ENCODE measurements around the gene SLC17A9.
A peak's percentile ranks its signal among the peaks of the same experiment; 100 is the strongest.

The SLC17A9 gene

DNA sequence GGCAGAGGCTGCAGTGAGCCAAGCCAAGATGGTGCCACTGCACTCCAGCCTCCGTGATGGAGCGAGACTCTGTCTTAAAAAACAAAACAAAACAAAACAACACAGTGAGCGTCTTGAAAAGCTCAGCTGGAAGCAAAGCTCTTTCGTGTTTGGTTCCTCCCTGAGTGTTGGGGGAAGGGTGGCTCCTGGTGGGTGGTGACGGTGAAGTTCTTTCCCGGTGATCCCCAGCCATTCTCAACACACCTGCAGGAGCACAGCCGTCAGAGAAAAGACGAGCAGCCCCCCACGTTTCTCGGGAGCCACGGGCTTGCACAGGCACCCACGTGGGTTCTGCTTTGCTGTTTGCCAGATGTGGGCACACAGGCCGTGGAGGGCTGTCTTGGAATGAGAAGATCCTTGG lies 51.0 kb downstream of the SLC17A9 start:
- no peak for DNase-seq (ENCODE audit: low read depth in 2 of 2)

DNA sequence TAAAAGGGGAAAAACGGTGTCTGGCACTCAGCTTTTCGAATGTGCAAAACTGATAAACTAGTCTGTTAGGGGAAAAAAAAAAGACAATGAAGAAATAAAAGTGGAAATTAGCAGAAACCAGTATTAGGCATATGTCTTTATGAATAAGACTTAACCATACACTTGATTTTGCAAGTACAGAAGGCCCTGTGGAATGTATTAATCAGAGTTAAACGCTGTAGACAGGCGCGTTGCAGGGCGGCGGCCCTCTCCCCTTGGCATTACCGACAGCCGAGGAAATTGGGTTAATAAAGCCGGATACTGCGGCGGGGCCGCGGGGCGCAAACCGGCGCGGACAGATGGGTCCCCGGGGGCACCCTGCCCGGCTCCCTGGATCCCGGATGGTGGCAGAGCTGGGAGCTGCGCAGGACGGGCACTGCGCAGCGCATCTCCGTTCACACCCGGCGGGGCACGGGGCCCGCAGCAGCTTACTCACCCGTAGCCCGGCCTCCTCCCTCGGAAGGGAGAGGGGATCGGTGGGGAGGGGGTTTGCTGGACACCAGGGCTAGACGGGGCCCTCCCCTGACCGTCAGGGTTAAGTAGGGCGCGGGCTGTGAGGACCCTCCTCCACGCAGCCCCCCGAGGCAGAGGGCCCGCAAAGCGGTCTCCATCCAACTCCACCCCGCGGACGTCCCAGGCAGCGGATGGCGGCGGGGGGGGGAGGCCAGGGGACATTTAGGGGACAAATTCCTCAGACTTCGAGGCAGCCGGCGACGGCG lies 52.3 kb downstream of the SLC17A9 start:
- no peak for DNase-seq (ENCODE audit: low read depth in 2 of 2)

DNA sequence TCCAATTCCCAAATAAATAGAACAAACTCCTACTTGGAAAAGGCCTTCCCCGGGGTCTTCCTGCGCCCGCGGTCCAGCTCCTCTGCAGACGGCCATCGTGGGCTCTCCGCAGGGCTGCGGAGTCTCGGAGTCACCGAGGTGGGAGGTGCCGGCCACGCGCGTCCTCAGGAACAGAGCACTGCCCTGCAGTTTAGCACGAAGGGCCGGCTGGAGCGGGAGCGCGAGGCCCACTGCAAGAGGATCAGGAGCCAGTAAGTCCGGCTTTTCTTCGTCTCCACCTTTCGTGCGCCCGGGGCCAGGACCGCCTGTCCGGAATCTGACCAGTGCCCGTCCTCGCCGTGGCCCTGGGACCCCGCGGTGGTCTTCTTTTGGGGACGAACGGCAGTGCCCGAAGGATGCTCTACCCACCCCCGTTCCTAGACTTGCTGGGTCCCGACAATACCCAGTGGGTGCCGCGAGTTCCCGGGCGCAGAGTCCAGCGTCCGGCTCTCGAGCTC lies 52.9 kb downstream of the SLC17A9 start:
- DNase-seq (ENCODE audit: low read depth in 2 of 2), result no peak

DNA sequence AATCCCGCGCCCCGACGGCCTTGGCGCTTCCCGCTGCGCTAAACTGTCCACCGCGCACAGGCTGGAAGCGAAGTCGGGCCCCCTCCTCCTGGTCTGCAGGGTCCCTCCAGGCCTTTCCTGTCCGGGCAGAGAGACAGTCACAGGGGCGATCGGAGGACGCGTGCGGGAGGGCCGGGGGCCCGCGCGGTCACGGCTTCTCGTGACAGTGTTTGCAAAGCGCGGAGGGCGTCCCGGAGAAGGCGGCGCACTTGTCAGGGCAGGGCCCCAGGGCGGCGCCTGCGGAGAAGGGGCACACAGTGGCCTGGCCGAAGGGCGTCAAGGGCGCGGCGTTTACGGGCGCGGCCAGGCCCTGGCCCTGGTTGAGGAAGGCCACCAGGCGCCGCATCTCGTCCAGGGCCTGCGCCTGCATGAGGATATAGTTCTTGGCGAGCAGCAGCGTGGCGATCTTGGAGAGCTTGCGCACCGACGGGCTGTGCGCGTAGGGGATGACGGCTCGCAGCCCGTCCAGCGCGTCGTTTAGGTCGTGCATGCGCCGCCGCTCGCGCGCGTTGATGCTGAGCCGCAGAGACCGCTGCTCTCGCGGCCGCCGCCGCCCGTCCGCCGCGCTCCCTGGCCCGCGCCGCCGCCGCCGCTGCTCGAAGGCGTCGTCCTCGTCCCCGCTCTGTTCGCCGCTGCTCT lies 53.5 kb downstream of the SLC17A9 start:
- no peak for DNase-seq (ENCODE audit: low read depth in 2 of 2)

DNA sequence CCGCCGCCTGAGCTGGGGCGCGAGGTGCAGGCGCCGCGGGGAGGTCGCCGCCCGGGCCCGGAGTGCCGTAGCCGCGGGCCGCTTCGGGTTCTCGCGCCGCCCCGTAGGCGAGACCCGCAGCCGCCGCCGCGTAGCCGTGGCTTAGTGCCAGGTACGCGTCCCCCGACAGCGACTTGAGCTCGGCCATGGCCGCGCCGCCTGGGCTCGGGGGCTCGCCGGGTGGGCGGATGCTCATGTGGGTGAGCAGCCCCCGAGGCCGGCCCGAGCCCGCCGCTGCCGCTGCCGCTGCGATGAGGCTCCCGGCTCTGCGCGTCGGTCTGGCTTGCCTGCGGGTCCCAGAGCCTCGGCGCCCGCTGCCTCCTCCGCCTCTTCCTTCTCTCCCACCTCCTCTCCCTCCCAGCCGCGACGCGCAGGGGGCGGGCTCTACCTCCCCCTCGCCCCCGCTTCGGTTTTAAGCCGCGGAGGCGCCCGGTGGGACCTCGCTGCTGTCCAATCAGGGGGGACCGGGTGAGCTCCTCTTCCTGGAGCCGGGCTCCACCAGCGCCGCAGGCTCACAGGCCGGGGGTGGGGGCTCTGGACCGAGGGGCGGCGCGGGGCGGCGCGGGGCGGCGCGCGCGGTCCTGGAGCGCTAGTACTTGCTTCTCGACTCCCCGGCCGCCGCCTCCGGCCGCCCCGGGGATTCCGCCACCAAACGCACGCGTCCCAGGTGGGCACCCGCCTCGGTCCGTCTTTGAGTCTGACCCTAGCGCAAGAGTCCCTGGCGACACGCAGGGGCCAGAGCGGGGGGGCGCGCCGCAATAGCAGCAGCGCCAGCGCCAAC lies 54.2 kb downstream of the SLC17A9 start, which contains the start of gene BHLHE23:
TSS of gene BHLHE23 (minus strand) at position 425 of the 820 bp plus-strand sequence. CDS start at position 235, 190 bp downstream.
- no peak for DNase-seq (ENCODE audit: low read depth in 2 of 2)

DNA sequence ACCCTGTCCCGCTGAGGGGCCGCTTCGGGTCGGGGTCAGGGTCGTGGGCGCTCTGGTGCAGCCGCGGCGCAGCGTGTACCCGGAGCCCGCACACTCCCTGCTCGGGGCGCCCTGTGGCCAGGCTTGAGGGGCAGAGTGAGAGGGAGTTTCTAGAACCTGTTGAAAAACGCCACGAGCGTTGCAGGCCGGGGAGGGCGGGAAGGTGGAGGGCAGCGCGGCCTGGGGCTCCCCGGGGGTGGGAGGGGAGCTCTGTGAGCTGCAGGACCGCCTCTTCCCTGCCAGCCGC lies 54.8 kb downstream of the SLC17A9 start:
- no peak for DNase-seq (ENCODE audit: low read depth in 2 of 2)

DNA sequence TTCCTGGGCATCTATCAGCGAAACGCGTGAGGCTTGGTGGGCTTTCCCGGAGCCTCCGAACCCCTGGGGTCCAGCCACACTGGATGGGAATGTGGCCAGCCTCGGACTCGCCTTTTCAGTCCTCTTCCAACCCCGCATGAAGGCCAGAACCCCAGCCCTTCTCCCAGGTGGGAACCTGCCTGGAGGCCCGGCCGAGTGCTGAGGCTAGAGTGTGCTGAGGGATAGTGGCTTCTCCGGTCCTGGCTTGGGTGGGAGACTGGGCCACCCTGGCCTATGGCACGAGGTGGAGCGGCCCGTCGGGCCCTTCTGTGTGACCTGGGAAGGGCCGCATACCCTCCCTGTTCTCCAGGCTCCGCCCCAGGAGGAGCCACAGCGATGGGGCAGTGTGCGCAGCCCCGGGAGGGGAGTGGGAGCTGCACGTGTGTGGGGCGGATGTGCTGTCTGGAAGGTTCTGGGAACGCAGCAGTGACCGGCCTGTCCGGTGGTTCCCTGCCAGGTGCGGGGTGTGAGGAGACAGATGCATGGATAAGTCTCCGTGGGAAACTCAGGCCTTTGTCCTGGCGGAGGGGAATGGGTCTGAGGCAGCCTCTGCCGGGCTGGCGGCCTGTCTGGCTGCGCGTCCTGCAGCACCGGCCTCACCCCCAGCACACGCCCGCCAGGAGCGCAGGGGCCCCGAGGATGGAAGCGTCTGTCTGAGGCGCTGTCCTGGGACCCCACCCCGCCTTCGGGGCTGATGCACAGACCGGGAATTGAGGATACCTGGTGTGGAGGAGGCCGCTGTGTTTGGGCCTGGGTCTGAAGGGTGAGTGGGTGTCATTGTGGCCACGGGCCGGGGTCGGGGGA lies 55.4 kb downstream of the SLC17A9 start:
- DNase-seq (ENCODE audit: low read depth in 2 of 2), result no peak

DNA sequence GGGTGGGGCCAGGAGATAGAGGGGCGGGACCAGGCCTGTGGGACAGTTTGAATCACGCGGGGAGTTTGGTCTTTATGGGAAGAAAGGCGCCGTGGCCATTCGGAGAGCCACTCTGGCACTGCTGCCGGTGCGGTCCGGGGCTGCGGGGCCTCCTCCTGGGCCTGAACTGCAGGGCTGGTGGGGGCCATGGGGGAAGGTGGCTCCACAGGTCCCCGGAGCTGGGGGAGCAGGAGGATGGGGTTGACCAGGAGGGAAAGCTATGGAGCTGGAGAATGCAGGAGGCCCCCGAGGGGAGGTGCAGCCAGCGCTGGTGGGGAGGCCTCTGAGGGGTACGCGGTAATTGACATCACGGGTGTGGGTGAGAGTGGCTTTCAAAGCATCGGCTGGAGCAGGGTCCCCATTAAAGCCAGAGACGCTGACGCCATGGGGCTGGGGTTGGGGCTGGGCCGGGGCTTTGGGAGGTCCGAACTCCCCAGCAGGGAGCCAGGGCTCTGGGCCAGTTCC lies 56.1 kb downstream of the SLC17A9 start:
- no peak for DNase-seq (ENCODE audit: low read depth in 2 of 2)

DNA sequence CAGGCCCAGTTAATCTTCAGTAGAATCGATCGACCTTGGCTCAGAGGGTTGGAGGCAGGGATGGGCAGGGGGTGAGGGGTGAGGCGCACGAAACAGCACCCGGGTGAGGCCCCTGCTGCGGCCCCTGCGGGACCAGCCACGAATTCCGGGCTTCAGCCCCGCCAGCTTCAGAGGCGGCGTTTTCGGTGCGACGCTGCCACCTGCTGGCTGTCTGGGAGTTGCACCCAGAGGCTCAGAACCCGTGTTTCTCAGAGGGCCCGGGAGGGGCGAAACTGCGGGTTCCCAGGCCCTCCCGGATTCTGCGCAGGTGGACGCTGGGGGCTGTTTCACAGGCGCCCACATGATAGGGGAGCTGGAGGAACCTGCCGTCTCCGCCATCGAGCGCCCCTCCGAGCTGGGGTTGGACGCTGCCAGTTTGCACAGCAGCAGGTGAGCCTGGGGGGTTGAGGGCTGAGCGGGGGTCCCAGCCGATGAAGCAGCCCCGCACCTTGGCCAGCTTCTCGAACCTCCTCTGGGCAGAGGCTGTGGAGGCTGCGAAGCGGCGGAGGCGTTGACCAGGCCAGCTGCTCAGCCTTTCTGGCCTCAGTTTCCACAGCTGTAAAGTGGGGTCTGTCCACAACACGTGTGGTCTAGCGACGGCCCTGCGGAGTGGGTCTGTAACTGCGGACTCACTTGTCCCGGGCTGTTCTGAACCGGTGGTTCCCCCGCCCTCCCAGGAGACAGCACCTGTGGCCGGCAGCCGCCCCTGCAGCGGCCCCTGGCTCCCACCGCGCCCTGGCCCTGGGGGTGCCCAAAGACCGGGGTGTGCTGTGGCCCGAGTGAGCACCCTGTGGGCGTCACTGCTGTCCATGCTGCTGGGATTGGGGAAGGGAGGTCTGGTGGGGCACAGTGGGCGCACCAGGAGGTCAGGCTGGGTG lies 56.8 kb downstream of the SLC17A9 start:
- DNase-seq (ENCODE audit: low read depth in 2 of 2), result peak; percentile 70 to 72

DNA sequence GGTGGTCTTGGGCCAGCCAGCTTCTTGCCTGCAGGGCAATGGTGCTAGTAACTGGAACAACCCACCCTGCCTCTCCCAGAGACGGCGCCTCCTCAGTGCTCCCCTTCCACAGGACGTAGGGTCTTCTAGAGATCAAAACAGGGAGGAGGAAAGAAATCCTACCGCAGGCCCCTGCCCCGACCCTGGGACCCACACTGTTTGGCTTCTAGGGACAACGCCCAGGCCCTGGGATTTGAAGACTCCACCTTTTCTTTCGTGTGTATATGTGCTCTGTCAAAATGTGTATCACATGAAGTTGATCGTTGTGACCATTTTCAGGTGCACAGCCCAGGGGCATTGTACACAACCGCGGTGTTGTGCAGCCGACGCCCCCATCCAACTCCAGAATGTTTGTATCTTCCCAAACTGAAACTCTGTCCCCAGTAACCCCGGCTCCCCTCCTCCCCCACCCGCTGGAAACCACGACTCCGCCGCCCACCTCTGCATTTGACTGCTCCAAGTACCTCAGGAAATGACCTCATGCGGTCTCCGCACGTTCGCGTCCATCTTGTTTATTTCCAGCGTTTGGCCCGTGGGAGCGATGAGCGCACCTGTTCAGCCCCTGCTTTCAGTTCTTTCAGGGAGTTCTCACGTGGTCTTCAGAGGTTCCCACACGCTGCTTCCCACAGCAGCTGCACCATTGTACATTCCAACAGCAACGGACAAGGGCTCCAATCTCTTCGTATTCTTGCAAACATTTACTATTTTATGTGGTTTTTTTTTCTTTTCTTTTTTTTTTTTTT lies 57.7 kb downstream of the SLC17A9 start:
- DNase-seq (ENCODE audit: low read depth in 2 of 2), result peak; percentile 29 to 40

DNA sequence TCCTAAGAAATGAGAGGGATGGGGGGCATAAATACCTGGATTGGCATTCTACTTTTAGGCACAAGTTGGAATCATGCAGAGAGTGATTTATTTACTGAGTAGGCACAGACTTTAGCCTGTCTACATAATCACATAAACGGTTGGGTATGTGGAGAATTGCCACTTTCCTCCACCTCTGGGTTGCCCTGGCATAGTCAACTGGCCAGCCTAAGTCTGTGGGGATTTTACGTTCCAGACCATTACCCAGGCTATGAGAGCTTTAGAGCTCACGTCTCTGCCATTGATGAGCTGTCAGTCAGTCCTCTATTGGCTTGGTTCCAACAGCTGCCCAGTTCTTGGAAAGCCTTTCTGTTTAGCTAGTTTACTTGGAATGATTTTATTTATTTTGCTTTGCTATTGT lies 59.3 kb downstream of the SLC17A9 start:
- no peak for DNase-seq (ENCODE audit: low read depth in 2 of 2)

DNA sequence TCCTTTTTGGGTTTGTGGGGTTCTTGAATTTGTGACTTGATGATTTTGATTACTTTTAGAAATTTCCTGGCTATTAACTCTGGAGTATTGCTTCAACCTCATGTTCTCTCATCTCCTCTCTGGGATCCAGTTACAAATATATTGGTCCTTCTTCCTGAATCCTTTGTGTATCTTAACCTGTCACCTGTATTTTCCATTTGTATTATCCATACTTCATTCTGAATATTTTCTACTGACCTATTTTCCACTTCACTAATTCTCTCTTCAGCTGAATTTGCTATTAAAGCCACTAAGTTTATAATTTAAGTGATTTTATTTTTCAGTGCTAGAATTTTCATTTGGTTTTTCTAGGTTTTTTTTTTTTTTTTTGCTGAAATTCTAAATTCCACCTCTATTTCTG lies 60.7 kb downstream of the SLC17A9 start:
- no peak for DNase-seq (ENCODE audit: low read depth in 2 of 2)

DNA sequence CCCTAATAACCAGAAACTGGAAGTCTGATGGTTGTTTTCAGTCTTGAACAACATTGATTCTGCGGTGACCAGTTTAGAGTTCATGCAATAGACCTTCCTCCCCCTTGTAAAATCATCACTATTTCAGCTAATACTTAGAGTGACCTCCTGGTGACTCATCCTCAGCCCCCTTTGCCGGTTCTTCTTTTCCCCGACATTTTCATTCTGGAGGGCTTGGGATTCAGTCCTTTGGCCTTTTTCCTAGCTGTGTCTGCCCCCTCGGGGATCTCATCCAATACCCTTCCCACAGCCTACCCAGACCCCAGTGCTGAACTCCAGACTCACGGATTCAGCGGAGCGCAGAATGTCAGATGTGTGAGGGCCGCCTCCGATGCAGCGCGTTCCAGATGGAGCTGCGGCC lies 61.8 kb downstream of the SLC17A9 start:
- no peak for DNase-seq (ENCODE audit: low read depth in 2 of 2)

DNA sequence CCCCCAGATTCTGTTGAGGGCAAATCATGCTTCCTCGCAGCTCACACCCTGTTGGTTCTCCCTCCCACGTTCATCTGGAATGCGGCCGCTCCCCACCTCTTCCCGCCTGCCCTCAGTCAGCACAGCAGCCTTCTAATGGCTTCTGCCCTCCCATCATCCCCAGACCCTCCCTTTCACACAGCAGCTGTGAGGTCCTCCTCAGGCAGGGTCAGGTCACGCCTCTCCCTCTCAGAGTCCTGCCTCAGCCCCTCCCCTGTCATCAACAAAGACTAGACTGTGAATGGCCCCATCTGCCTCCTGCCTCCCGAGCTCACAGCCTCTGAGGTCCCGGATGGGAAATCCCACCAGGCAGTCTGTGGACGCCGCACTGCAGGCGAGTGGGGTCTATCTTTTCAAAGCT lies 62.2 kb downstream of the SLC17A9 start:
- DNase-seq (ENCODE audit: low read depth in 2 of 2), result no peak

DNA sequence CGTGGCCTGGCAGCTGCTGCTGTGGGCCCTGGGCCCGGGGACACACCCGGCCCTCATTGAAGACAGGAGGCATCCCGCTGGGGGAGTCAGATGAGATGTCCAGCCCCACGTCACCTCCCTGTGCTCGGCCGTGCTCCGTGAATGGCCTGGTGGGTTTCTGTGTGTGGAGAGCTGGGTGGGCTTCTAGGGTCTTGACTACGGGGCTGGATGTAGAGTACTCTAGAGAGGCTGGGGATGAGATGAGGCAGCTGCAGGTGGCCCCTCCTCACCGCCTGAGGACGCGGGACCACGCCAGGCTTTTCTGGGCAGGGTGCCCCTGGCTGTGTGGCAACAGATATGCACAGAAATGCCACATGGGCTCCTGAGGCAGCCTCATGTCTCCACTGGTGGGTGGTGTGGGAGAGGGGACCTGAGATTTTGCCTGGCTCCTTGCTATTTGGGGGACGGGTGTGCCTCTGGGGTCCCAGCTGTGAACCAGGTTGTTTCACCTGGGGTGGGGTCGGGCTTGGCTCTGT lies 62.7 kb downstream of the SLC17A9 start:
- DNase-seq (ENCODE audit: low read depth in 2 of 2), result no peak

DNA sequence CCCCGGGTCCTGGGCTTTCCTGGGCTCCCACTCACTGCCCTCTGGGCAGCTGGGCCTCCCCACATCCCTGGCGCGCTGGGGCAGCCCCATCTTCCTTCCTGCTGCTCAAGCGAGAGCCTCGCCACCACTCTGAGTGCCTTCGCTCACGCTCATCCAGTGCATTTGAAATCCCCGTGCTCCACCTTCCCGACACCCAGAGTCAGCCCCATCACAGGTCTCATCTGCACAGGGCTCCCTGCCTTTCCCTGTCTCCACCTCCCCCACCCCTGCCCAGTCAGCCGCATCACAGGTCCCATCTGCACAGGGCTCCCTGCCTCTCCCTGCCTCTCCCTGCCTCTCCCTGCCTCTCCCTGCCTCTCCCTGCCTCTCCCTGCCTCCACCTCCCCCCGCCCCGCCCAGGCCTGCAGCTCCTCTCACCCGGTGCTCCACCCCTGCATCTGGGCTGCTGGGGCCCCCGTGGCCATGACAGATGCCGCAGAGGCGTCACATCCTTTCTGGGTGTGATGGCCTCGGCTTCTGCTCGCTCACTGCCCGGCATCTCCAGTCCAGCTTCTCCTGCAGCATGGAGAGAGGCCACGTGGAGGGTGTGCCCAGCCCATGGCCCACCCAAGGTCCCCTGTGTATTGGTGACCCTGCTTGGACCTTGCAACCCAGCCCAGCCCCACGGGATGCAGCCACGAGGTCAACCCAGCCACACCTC lies 63.3 kb downstream of the SLC17A9 start:
- DNase-seq (ENCODE audit: low read depth in 2 of 2), result no peak

DNA sequence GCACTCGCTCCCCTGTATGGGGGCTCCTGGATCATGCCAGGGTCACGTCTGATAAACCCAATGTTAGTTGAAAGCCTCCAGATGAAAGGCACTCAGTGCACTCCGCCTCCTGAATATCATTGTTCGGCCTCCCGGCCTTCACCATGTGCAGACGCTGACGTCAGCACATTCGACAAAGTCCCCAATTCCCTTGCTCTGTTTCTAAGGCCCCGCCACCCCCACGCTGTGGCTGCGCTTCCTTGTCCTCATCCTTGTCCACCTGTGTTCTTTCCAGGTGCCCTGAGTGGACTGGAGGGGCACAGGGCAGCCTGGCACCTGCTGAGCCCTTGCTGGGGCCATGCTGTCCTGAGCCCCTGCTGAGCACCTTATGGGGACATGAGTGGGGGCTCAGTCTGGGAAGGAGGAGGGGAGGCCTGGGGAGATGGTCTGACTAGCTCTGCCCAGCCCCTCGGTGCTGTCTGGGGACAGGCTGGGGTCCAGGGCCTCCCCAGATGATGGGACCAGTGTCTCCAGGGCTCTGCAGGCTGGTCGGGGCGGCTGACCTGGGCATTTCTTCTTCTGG lies 64.1 kb downstream of the SLC17A9 start:
- no peak for DNase-seq (ENCODE audit: low read depth in 2 of 2)

DNA sequence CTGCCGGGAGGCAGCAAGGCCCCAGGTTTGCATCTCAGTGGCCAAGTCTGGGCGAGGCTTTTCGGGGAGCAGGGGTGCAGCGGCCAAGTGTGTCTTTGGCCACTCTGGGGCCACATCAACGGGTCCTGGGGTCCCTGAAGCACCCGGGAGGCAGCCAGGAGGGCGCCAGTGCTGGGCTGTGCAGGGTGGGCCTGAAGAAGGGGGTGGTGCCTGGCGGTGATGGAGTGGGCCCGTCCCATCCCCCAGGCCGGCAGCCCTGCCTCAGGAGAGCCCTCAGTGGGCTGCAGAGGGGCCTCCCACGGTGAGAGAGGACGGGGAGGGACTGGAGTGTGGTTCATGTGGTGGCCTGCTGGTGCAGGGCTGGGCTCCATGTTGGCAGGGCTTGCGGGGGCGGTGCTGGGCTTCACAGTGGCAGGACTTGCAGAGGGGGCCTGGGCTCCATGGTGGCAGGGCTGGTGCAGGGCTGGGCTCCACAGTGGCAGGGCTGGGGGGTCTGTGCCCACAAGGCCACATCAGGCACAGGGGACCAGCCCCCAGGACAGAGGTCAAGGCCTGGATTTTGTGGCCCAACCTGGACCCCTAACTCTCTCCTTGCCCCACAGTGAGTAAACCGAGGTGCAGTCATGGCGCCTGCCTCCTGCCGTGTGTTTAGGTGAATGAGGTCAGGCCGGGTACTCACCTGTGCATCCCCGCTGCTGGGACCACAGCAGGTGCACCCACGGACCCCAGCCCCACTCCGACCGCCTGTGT lies 64.7 kb downstream of the SLC17A9 start:
- DNase-seq (ENCODE audit: low read depth in 2 of 2), result no peak
